Fibroblast of skin of abdomen (primary cell): Measurements from ENCODE around the gene SRCIN1.

Source experiments
- DNase-seq: peaks from one replicate; pipeline ENCODE4 v3.0.0-alpha.2; 2013

Gene SRCIN1

GRCh38 chr17:38579934-38580333, 25.8 kb downstream of the SRCIN1 start:
- DNase-seq = peak; percentile 17

- no peak for DNase-seq
Measured at GRCh38 chr17:38579083-38579480, 26.7 kb downstream of the SRCIN1 start.

GRCh38 chr17:38578229-38579082, 27.3 kb downstream of the SRCIN1 start:
- no peak for DNase-seq

GRCh38 chr17:38577645-38578173, 28.0 kb downstream of the SRCIN1 start:
- DNase-seq = no peak

GRCh38 chr17:38577244-38577643, 28.5 kb downstream of the SRCIN1 start:
- no peak for DNase-seq

GRCh38 chr17:38575781-38576180, 30.0 kb downstream of the SRCIN1 start:
- DNase-seq = no peak

GRCh38 chr17:38574712-38575111, 31.0 kb downstream of the SRCIN1 start:
- DNase-seq = no peak

GRCh38 chr17:38572669-38573365, 32.9 kb downstream of the SRCIN1 start:
- DNase-seq = no peak

- no peak for DNase-seq
Measured at GRCh38 chr17:38571833-38572668, 33.7 kb downstream of the SRCIN1 start.

GRCh38 chr17:38569701-38570512, 35.8 kb downstream of the SRCIN1 start:
- no peak for DNase-seq

- no peak for DNase-seq
Measured at GRCh38 chr17:38568845-38569510, 36.8 kb downstream of the SRCIN1 start.

GRCh38 chr17:38568274-38568673, 37.5 kb downstream of the SRCIN1 start:
- DNase-seq = no peak

- DNase-seq = no peak
Measured at GRCh38 chr17:38567350-38567749, 38.4 kb downstream of the SRCIN1 start.

GRCh38 chr17:38566666-38567031, 39.1 kb downstream of the SRCIN1 start:
- no peak for DNase-seq

- no peak for DNase-seq
Measured at GRCh38 chr17:38565853-38566665, 39.7 kb downstream of the SRCIN1 start.

- no peak for DNase-seq
Measured at GRCh38 chr17:38564869-38565268, 40.9 kb downstream of the SRCIN1 start.

- DNase-seq = no peak
Measured at GRCh38 chr17:38564254-38564837, 41.4 kb downstream of the SRCIN1 start.

GRCh38 chr17:38563362-38564253, 42.1 kb downstream of the SRCIN1 start:
- no peak for DNase-seq

GRCh38 chr17:38562903-38563302, 42.8 kb downstream of the SRCIN1 start:
- no peak for DNase-seq
